GM21360 (cell line): ENCODE measurements around the gene C4BPA.

Source experiments
- ATAC-seq: cut with Tn5 transposase; IDR thresholded peaks from one replicate; pipeline ENCODE4 v1.9.1; 2021; ENCODE audit warnings: mild to moderate bottlenecking, moderate library complexity; ENCODE audit not compliant: unreplicated experiment

The C4BPA gene

DNA sequence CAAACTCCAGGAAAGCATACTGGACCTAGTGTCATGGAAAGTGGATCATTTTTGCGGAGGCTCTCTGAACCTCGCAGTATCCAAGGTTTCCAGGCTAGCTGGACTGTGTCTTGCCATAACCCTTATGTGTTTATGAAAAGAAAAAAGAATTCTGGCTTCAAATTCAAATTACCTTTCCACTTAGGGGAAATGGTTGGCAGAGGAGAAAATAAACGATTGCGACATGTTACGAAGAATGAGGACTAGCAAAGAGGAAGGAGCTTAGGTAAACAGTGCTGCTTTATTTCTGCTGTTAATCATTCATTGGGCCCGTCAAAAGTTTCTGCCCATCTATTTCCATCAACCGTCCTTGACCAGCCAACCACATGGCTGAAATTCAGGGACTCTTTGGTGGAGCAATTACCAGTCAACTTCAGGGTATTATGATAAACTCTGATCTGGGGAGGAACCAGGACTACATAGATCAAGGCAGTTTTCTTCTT lies at the start of gene C4BPA:
C4BPA (plus strand) TSS at position 342 of the 482 bp plus-strand sequence. CDS start 8,793 bp downstream, outside the sequence.
- ATAC-seq: no peak

DNA sequence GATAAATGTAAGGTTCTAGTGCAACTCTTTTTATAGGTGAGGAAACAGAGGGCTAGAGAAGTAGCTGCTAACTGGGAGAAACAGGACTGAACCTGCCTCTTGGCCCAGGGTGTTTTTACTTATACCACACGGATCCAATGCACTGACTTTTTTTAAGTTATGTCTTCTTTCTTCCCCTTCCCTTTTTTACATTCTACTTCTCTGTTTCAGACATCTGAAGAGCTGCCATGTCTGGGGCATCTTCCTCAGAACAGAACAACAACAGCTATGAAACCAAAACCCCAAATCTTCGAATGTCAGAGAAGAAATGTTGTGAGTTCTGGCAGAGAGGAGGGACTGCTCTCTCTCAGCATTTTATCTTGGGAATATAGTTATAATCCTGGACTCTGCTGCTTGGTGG lies 49.5 kb upstream of the C4BPA start:
- ATAC-seq: no peak

DNA sequence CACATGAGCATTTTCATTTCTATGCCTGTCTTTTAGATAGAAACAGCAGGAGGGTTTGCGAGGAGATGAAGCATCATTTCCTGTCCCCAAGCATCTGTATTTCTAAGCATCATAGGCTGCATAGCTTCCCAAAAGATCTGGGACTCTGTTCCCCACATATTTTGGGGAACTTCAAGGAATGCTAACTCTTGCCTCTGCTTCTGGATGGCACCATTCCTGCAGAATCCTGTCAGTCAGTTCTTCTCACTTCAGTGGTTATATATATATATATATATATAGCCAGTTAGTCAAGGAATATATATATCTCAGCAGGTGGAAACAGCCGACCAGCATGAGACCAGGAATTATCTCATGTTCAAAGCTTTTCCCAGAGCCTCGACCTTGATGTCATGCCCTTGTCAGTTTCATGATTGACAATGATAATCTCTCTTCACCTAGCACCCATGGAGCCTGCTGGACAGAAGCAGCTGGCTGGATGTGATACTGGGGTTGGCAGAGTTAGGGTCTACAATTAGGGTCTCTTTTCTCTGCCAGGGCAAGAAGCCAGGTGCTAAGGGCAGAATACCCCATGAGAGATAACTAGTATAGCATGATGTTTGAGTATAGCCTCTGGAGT lies 48.5 kb upstream of the C4BPA start:
- no peak for ATAC-seq

DNA sequence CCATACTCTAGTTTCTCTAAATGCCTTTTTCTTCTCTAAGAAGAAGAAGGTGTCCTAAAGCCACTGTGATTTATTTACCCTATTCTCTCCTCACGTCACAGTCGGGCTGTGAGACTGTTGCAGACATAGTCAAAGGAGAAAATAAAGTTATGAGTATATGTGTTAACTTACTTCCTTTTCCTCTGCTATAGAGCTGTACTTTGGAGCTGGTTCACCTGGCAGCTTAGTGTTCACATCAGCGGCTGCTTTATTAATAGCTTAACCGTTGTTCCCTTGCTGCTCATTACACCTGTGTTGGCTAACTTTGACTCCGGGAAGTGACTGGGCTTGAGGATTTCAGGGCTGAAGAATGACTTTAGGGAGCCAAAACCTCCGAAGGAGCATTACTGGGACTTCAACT lies 47.4 kb upstream of the C4BPA start:
- no peak for ATAC-seq

DNA sequence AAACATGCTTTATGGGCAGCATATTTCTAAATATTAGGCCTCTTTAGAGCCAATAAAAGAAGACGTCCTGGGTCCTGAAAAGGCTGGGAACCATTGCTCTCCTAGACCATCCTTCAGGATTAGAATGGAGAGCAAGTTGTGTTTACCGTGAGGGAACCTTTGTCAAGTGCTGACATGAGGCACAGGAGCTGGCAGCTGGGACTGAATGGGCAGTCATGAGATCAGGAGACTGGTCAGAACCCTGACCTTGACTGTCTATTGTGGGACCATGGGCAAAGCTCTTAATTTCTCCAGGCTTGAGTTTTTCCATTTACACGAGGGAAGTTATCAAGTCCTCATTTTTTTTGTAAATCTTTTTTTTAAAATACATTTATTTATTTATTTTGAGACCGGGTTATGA lies 45.8 kb upstream of the C4BPA start:
- ATAC-seq: no peak

DNA sequence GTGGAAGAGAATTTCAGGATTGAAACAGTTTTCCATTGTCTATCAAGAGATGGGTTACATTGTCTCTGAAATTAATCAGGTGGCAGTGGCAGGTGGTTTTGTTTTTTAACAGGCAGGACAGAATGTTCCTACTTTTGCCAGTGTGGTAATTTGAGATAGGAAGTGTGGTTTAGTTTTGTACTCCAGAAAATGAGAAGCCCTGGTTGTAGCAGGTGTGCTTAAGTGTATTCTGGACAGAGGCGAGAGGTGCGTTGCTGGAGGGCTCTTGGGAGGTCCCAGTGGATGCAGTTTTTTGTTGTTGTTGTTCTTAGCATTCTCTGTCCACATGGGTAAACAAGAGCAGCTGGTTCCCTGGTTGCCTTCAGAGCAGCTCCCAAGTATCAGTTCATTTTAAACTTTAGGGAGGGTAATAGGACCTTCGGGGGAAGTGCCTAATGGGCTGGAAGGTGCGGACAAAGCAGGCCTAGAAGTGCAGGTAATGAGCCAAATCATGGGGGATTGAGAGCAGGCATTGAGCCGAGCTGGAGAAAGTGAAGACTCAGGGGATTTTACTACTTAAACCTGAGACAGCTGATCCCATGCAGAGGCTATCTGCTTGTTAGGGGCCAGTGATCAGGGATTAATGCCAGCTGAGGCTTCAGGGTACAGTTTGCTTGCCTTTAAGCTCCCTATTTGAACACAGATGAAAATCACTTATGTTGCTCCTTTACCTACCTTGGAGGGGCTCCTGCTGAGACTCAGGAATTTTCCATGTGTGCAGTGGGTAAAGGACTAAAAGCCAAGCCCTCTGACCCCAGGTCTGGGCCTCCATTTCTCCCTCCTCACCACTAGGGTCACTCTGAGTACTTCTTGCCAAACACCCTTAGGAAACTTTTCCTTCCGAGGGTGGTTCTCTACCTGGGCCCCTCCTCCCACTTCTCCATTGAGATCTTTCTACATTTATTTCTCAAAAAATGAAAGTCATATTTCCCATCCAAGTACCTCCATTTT lies 44.9 kb upstream of the C4BPA start:
- ATAC-seq: no peak

DNA sequence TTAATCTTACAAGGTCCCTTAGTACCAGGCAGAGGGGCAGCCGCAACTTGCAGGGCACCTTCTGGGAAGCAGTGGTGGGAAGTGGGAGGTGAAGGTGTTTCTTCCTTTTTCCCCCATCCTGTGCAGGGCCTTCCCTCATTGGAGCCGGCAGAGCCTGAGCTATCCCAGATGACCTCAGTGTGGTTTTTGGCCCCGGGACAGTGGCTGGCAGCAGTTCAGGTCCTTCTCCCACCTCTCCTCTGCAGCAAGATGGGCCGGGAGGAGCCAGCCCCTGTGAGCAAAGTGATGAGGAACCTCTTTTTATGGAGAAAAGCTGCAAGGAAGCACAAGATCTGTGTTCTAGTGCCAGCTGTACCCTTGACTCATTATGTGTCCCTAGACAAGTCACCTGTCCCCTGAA lies 44.2 kb upstream of the C4BPA start:
- no peak for ATAC-seq

DNA sequence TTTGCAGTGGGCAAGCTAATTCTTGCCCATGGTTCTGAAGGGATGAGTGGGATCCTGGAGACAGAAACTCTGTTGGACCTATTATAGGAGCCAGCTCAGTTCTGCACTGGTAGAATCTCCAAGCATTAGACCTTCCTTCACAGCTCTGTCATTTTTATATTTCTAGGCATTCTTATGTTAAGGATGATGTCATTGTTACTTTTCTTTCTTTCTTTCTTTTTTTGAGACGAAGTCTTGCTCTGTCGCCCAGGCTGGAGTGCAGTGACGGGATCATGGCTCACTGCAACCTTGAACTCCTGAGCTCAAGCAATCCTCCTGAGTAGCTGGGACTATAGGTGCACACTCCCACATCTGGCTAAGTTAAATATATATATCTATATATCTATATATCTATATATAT lies 43.4 kb upstream of the C4BPA start:
- ATAC-seq: no peak

DNA sequence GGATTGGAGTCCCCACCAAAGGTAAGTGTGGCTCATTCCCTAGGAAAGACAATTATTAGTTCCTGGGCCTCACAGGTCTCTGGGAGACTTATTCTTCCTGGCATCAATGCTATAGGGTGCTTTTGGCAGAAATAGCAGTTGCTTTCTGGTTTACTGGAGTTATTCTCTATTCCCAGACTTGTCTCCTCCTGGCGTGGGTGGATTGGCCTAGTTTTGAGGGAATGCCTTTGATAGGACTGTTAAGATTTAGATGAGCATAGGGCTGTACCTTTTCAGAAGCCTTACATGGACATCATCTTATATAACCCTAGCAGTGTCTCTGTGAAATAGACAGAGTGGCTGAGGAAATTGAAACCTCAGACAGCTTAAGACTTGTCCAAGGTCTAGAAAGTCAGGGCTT lies 42.0 kb upstream of the C4BPA start:
- ATAC-seq: no peak

DNA sequence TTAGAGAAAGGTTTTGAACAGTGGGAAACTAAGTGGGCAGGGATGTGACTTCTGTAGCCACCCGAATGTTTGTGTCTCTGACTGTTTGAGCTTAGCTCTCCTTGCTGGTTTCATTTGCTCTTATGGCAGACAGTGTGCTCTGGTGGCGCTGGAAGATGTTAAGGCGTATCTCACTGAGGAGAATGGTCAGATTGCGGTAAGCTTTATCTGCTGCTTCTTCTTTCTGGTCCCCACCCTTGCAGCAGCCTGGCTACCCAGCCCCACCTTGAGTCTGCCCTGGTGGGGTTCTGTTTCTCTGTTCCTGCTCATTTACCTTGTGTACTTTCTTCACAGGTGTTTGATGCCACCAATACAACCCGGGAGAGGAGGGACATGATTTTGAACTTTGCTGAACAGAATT lies 41.0 kb upstream of the C4BPA start:
- ATAC-seq: no peak

DNA sequence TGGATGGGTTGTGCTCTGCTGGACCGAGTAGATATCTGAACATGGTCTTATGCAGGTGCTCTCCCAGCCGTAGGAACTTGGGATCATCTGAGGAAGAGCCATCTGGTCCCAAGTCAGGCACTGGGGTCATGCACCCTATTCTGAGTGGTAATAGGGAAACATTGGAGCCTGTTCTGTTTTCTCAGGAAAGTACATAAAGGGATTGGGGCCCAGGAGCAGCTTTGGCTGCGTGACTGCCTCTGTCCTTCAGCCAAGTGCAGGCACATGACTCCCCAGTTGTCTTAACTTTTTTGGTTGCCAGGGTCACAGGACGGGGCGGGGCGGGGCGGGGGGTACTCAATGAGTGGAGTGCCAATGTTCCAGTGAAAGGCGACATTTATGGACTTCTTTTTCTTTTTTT lies 39.5 kb upstream of the C4BPA start:
- ATAC-seq: no peak

DNA sequence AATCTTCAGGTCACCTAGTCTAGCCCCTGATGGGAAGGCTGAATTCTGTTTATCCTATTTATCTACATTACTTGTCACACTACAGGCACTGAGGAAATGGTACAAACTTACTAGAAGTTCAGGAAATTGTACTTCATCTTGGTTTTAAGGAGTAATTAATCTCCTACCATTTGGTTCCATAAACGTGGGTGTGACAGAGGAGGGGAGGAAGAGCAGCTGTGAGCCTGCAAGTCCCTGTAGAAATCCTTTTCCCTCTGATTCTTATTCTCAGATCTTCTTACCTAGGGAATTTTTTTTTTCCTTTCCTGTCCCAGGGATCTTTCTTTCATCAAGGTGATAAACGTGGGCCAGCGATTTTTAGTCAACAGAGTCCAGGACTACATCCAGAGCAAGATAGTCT lies 36.8 kb upstream of the C4BPA start:
- ATAC-seq: no peak

DNA sequence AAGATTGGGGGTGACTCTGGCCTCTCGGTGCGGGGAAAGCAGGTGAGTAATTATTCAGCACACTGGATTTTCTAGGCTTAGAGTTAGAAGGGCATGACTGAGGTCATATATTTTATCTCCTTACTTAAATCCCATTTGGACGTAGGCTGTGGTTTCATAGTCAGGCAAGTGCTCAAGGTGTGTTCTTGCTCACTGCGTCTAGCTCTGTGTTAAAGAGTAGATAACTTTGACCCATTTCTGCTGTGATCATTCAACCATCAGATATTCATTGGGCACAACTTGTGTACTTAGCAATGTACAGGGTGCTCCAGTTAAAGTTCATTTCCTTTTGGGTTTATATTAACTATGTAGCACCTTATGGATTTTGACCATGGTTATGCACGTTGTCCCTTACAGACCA lies 36.4 kb upstream of the C4BPA start:
- ATAC-seq: no peak

DNA sequence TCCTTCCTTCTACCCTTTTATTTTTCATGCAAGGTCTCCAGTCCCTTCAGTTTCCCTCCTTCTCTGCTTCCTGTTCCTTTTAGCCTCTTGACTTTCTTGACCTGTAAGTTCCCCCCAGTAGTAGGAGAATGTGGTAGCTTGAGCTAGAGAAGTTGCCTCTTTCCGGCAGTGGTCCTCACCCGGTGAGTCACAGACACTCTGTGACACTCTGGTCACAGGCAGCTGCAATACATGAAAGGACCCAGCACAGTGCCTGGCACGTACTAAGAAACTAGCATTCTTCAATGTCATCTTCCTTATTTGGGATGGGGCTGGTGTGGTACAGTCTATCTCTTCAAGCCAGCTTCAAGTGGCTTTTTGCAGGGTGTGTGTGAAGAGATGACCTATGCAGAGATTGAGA lies 35.0 kb upstream of the C4BPA start:
- ATAC-seq: no peak

DNA sequence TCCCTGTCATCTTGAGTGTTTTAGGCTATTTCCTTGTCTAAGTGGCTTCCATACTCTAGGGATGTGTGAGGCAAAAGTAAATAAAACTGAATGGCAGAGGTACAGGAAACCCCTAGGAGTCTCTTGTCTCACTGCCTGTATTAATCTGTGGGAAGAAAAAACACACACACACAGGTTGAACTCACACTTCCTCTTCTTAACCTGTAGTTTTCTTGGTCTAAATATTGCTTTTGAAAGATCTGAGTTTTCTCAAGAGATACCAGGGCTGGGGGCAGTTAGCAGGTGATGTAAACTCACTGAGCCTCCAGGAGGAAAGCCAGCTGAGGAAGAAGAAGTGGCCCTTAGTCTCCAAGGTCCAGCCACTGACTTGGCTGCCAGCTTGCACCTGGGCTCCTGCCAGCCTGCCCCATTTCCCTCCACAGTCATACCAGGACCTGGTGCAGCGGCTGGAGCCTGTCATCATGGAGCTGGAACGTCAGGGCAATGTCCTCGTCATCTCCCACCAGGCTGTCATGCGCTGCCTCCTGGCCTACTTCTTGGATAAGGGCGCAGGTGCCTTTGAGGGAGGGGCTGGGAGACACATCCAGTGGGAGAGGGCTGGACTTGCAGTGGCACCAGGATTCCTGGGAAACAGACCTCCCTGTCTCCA lies 34.1 kb upstream of the C4BPA start:
- ATAC-seq: no peak

DNA sequence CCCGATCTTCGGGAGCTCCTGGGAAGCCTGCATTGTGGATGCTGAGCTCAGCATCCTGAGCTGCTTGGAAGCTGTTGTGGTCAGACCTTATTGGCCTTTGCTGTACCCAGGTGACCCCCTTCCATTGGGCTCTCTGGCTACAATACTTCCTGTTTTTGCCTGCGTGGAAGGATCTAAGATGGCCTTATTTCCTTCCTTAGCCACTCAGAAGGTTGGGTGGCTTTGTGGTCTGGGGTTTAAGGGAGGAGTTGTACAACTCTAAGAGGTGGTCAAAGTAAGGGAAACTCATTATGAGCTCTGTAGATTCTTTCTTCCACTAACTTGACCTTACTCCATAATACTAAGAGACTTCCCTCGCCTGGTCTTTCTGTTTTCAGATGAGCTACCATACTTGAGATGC lies 33.2 kb upstream of the C4BPA start:
- no peak for ATAC-seq

DNA sequence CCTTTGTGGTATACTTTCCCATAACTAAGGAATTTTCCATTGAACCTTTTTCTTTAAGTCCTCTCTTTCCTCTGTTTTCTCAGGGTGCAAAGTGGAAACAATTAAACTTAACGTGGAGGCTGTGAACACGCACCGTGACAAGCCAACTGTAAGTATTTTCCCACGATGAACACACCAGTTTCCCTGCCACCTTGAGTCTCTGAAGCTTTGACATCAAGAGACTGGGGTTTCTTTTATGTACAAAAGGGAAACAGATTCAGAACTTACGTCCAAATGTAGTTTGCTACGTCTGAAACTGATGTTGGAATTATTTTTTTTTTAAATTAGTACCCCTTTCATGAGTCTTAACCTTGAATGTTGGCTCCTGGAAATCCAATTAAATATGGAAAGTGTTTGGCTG lies 32.6 kb upstream of the C4BPA start:
- ATAC-seq: no peak

DNA sequence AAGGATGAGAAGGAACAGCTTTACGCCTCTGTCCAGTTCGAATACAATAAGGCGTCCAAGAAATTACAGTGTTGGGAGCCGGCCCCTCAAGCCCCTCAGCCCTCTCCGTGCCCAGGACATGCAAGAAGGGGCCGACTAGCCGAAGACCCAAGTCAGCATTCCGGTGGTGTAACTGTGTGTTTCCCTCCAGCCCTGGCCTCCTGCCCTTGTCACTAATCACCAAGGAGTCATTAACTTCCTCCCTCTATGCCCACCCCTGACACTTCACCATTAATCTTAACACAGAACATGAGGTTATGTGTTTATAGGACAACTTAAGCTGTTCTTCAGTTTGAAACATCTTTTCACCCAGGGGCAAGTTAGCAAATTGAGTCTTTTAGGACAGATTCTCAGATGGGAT lies 31.8 kb upstream of the C4BPA start:
- no peak for ATAC-seq

DNA sequence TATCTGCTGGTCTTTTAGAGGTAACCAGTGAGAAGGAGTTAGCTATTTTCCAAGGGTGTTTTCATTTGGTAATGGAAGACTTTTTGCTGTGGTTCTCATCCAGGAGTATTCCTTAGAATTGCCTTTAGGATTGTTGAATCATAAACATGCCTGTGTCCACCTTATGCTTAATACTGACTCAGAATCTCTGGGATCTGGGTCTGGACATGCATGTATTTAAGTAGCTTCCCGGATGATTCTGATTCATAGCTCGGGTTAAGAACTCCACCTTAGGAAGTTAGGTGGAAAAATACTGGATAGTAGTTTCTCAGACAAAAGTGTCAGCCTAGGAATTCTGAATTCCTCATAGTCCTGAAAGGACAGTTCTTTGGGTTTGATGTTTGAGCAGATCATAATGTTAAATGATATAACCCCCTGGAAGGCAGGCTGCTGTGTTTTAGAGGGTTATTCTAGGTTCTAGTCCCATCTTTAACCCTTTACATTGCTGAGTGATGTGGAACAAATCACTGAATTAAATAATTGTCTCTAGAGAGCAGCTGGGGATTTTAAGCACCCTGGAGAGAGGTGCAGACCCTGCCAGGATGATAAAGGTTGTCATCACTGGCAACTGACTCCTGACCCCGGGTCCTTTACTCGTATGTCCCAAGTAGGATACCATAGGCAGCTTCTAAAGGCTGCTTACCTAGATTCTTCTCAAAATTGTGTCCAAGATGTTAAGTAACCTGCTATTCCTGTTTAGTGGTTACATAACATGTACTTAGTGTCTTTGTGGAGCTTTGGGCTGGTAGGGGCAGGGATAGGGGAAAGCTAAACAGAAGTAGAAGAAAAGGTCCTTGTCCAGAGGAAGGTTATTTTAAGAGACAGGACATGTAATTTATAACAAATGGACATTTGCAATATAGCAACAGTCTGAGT lies 29.9 kb upstream of the C4BPA start:
- ATAC-seq: no peak

DNA sequence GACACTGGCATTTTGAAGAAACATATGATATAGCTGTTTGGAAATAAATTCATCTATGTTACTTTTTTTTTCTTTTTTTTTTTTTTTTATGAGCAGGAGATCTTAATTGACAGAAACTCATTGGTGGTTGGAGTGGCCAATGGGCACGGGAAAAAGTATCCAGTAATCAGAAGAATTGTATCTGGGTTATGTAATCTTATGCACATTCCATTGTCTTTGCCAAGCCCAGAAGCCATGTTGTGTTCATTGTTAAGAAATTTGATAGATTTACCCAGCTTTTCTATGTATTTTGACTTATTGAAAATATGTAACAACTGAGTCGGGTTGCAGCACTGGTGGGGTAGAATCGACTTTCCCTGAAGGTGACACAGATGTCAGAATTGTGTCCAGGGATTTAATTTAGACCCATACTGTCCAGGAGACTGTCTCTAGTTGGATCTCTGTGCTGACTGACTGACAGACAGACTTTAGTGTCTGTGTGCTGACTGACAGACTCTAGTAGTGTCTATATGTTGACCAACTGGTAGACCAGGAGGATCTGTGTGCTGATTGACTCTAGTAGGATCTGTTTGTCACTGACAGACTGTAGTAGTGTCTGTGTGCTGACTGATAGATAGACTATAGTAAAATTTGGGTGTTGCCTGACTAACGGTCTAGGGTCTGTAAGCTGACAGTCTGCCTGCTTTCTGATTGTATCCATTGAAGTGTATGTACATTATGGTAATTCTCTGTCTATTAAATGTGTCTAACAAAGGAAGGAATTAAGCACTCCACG lies 27.7 kb upstream of the C4BPA start:
- ATAC-seq: no peak
